ENCODE data around the gene CCSER1.
"Not testable (repeated sequence)": the region's sequence is repeated elsewhere in the genome, so short reads cannot be mapped to it uniquely, and the experiment has no call there.

DNA sequence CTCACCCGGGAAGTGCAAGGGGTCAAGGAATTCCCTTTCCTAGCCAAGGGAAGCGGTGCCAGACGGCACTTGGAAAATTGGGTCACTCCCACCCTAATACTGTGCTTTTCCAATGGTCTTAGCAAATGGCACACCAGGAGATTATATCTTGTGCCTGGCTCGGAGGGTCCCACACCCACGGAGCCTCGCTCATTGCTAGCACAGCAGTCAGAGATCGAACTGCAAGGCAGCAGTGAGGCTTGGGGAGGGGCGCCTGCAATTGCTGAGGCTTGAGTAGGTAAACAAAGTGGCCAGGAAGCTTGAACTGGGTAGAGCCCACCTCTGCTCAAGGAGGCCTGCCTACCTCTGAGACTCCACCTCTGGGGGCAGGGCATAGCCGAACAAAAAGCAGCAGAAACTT, 1335.4 kb downstream of the CCSER1 start:
- TF ChIP-seq, protein P1, sequence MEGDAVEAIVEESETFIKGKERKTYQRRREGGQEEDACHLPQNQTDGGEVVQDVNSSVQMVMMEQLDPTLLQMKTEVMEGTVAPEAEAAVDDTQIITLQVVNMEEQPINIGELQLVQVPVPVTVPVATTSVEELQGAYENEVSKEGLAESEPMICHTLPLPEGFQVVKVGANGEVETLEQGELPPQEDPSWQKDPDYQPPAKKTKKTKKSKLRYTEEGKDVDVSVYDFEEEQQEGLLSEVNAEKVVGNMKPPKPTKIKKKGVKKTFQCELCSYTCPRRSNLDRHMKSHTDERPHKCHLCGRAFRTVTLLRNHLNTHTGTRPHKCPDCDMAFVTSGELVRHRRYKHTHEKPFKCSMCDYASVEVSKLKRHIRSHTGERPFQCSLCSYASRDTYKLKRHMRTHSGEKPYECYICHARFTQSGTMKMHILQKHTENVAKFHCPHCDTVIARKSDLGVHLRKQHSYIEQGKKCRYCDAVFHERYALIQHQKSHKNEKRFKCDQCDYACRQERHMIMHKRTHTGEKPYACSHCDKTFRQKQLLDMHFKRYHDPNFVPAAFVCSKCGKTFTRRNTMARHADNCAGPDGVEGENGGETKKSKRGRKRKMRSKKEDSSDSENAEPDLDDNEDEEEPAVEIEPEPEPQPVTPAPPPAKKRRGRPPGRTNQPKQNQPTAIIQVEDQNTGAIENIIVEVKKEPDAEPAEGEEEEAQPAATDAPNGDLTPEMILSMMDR (IDR thresholded peaks at IDR 0.05; ENCODE audit: low read depth, low read length, poor library complexity, severe bottlenecking): not testable (repeated sequence)
- TF ChIP-seq EZH2phosphoT487 (IDR thresholded peaks at IDR 0.05; ENCODE audit: borderline replicate concordance, low read length): not testable (repeated sequence)
